ENCODE data around the gene COMP. TPM values are rescaled to one million over a fixed set of nuclear protein-coding genes. Genes with fewer than 3 reads are reported as not detected.

Gene COMP
- total RNA-seq, 1 donor from 2014 or later = 0.98 TPM

DNA sequence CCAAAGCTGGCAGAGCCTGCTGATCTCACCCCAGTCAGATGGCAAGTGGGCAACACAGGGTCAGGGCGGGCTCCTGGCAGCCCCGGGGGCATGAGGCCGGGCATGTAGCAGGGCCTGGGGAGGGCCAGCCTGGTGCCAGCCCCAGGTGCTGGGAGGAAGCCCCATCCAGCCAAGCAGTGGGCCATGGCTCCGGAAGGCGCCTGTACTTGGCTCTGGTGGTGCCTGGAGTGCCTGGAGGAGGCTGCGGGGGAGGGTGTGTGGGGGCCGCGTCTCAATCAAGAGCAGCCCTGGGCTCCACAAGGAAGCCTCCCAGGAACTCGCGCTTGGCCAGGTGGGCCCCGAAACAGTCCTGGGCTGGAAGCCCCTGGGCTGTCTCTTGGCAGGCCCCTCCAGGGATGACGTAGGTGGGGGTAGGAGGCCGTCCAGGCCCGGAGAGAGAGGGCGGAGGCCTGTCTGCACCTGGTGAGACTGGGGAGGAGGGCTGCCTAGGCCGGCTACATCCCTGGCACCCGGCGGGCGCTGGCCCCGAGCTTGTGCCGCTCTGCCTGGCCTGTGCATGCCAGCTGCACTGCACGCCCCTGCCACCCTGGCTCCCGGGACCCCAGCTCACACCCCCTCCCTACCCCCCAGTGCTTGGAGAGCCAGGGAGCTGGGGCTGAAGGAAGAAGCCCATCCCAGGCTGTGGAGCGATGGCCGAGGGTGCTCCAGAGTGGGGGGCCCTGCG is 45.9 kb downstream of the COMP start:
- H3K4me1 ChIP-seq = peaks cover 28% of the 10 kb centered on the region

DNA sequence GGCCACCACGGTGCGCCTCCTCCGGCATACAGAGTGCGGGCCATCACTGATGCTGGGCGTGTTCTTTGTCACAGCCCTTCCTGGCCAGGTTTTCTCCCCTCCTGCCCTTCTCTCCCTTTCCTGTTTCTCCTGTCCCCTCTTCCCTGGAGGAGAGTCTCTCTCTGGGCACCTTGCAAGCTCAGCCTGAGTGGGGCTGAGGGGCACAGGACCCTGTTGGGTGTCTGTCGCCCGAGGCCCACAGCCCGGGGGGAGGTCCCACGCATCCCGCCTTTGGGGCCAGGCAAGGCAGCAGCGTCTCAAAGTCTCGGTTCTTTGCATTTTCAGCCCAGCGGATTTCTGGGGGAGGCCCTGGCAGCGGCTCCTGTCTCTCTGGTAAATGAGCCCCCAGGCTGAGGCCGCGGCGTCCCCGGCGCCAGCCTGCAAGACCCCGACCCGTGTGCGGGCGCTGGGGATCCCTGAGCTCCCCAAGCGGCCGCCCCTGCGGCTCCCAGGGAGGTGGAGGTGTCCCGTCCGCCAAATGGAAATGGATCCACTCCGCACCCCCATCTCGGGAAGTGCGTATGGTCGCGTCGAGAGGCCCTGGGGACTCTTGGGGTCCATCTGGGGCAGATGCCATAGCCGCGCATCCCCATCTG is 47.2 kb downstream of the COMP start:
- H3K27ac ChIP-seq = no peak overlapping the region
- no peaks in the 10 kb centered on the region for H3K27me3 ChIP-seq
- no peak overlapping the region for H3K4me3 ChIP-seq
- H3K4me1 ChIP-seq = peaks cover 28% of the 10 kb centered on the region
- no peaks in the 10 kb centered on the region for H3K9me3 ChIP-seq
- intact Hi-C loops (cut with DNase I) = no loop called here
- no peaks in the 10 kb centered on the region for H3K36me3 ChIP-seq
- TF ChIP-seq, protein P1, sequence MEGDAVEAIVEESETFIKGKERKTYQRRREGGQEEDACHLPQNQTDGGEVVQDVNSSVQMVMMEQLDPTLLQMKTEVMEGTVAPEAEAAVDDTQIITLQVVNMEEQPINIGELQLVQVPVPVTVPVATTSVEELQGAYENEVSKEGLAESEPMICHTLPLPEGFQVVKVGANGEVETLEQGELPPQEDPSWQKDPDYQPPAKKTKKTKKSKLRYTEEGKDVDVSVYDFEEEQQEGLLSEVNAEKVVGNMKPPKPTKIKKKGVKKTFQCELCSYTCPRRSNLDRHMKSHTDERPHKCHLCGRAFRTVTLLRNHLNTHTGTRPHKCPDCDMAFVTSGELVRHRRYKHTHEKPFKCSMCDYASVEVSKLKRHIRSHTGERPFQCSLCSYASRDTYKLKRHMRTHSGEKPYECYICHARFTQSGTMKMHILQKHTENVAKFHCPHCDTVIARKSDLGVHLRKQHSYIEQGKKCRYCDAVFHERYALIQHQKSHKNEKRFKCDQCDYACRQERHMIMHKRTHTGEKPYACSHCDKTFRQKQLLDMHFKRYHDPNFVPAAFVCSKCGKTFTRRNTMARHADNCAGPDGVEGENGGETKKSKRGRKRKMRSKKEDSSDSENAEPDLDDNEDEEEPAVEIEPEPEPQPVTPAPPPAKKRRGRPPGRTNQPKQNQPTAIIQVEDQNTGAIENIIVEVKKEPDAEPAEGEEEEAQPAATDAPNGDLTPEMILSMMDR (IDR thresholded peaks at IDR 0.05) = no peak
- TF ChIP-seq POLR2AphosphoS5 (IDR thresholded peaks at IDR 0.05; ENCODE audit: insufficient read depth in 1 of 2, low read depth in 1 of 2) = no peak
- no peak for TF ChIP-seq POLR2A (IDR thresholded peaks at IDR 0.05)
- no peak for DNase-seq (ENCODE audit: extremely low spot score in 2 of 2)

More for the DNA sequence above, 45.9 kb downstream of the COMP start:
- Histone ChIP-seq H3K4me3 (no peak overlapping the region), H3K36me3 (peaks cover 0 to 5% of the 10 kb centered on the region in 2 donors), H3K9me3 (no peaks in the 10 kb centered on the region), H3K27me3 (no peaks in the 10 kb centered on the region), H3K27ac (no peak overlapping the region)
- intact Hi-C loops (cut with DNase I) = no loop called here
- no peak for DNase-seq (ENCODE audit: extremely low spot score in 2 of 2)
- no peak for TF ChIP-seq POLR2A (IDR thresholded peaks at IDR 0.05)
- TF ChIP-seq, protein P1 (IDR thresholded peaks at IDR 0.05) = no peak
- no peak for TF ChIP-seq POLR2AphosphoS5 (IDR thresholded peaks at IDR 0.05; ENCODE audit: insufficient read depth in 1 of 2, low read depth in 1 of 2)

DNA sequence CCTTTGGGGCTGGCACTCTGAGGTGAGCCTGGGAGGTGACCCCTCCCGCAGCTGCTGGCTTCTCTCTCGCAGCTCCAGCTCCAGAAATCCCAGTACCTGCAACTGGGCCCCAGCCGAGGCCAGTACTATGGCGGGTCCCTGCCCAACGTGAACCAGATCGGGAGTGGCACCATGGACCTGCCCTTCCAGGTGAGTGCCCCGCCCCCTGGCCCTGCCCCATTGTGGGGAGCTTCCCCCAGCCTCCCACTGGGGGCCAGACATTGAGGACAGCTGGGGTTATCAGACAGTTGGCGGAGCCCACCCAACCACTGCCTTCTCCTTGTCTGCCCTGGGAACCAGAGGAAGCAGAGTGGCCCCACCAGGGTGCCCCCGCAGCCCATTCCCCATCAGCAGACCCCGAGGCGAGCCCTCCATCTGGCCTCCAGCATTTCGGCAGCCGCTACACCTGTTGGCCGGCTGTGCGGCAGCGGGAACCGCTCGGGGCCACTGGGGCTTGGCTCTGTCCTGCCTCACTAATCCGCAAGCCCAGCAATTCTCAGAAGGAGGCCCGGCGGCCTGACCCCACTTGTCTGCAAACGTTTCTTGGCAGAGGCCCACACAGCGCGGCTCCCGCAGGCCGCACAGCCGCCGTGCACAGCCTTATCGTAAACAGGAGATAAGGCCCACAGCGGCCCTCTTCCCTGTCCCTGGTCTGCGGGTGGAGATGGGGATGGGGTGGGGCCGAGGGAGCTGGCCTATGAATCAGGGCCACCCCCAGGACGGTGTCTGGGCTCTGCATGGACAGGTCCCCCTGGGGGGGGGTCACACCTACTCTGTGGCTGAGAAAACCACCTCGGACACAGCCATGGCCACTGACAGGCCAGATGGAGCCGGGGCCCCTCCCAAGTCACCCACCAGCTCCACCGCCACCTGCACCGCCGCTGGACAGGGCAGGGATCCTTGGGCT is 48.0 kb downstream of the COMP start:
- Histone ChIP-seq H3K9me3 (no peaks in the 10 kb centered on the region), H3K4me3 (no peak overlapping the region), H3K27ac (no peak overlapping the region), H3K4me1 (peaks cover 28% of the 10 kb centered on the region), H3K27me3 (no peaks in the 10 kb centered on the region), H3K36me3 (no peaks in the 10 kb centered on the region)
- intact Hi-C loops (cut with DNase I) = no loop called here
- no peak for TF ChIP-seq POLR2A (IDR thresholded peaks at IDR 0.05)
- TF ChIP-seq, protein P1 (IDR thresholded peaks at IDR 0.05) = no peak
- TF ChIP-seq POLR2AphosphoS5 (IDR thresholded peaks at IDR 0.05; ENCODE audit: insufficient read depth in 1 of 2, low read depth in 1 of 2) = no peak
- no peak for DNase-seq (ENCODE audit: extremely low spot score in 2 of 2)

DNA sequence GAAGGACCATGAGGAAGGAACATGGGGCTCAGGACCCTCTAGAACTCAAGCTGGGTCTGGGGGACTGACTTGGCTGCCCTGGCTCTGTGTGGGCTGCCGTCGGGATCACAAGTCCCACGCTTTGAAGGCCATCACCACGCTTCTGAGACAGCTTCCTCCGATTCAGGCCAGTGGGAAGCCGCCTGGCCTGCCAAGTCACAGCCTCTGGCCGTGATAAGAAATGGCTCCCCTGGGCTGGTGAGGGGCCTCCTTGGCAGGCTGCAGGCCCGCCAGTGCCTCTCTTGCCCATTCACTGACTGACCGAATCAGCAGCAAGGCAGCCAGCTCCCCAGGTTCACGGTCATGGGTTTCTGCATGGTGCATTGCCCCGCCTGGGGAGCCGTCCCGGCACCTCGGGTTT is 48.8 kb downstream of the COMP start:
- Histone ChIP-seq H3K4me1 (peaks cover 28% of the 10 kb centered on the region), H3K36me3 (no peaks in the 10 kb centered on the region), H3K27me3 (no peaks in the 10 kb centered on the region), H3K4me3 (no peak overlapping the region), H3K9me3 (no peaks in the 10 kb centered on the region), H3K27ac (no peak overlapping the region)
- intact Hi-C loops (cut with DNase I) = no loop called here
- no peak for DNase-seq (ENCODE audit: extremely low spot score in 2 of 2)
- TF ChIP-seq POLR2AphosphoS5 (IDR thresholded peaks at IDR 0.05; ENCODE audit: insufficient read depth in 1 of 2, low read depth in 1 of 2) = no peak
- no peak for TF ChIP-seq POLR2A (IDR thresholded peaks at IDR 0.05)
- TF ChIP-seq, protein P1 (IDR thresholded peaks at IDR 0.05) = no peak
